GM19372 (cell line): ENCODE results near the gene UNC13B.

Experiments used
- ATAC-seq: cut with Tn5 transposase; IDR thresholded peaks from one replicate; pipeline ENCODE4 v1.9.1; 2021; ENCODE audit warnings: mild to moderate bottlenecking, low read depth, moderate library complexity; ENCODE audit not compliant: unreplicated experiment

The UNC13B gene

DNA sequence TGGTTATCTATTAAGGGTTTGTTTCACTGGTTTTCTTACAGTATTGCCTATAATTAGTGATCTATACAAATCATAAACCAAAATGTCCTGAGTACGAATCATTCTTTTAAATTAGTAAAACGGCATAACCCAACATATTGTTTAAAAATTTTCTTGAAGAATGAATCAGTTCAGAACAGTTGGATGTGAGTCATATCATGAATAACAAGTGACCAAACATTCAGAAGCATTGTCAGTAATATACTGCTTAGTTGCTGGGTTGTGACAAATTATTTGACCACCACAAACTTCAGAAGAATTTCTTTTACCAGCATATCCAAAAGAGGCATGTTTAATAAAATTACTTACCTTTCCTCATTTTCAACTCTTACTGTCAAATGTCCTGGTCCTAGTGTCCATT lies 111.2 kb downstream of the UNC13B start:
- ATAC-seq, result no peak

DNA sequence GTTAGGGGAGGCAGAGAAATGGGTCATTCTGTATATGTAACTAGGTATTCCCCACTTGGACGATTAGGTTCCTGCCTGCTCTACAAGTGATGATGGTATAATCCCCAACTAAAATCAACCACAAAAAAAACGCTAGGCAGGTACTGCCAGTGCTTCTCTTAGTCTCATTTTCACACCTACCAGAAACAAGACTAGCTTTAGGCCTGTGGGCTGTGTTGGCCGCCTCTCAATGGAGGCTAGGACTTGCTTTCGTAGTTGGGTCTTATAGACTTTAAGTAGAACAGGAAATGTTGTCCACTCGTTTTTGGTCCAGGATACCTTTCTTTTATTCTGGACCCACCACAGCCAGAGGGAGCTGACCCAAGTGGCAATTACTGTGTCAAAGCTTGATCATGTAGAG lies 111.8 kb downstream of the UNC13B start:
- ATAC-seq, result no peak

DNA sequence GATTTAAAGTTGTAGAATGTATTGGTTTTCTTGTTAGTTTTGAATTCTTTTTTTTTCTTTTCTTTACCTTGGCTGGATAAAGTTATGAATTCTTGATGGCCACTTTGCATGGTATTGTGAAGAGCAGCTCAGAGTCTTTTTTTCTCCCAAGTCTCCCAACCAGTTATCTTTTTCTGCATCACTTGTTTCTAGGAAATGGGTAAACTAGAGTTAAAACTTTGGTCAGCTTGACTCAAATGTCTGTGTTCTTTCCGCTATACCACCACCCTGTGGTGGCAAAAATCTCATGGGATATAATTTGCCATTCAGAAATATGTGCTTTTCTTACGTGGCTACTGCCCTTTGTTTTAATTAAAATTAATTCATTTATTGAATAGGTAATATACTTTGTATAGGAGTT lies 113.2 kb downstream of the UNC13B start:
- ATAC-seq, result no peak

DNA sequence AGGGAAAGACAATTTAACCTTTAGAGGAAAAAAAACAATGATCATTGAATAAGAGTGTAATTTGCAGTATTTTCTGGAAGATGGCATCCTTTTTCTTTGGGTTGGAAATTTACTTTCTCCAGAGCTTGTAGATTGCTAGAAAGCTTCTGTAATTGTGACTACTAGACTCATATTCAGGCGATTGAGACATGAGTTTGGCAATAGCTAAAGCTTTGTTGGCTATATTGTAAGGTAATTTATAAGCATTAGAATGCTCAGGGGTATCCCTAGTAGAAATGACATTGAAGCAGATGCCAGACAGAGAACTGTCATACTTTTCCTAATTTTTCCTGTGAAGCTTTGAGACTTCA lies 115.3 kb downstream of the UNC13B start:
- ATAC-seq, result no peak

DNA sequence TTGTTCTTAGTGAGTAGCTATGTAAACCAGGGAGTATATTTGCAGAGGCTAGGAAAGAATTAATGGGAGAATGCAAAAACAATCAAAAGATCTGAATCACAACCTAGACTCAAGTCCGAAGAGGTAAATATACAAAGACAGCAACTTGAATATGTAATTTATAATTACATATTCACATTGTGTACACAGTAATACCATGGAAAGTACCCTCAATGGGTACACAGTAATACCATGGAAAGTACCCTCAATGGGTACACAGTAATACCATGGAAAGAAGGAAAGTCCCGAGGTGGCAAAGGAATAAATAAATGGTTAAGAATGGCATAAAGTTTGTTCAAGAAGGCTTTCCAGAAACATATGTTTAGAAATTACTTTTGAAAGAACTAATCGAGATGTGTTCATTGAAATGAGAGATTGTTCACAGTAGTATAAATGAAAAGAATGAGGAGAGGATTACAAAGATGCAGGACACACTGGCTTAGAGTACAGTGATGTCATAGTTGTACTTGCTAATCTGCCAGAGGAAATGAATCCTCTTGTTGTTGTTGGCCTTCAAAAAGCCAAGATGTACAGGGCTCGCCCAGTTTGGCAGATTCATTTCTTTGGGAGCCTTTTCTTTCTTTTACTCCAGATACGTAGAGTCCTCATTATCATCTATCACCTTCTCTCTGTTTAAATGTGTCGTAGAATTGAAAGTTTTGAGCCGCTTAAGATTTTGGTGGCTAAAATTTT lies 116.0 kb downstream of the UNC13B start:
- no peak for ATAC-seq

DNA sequence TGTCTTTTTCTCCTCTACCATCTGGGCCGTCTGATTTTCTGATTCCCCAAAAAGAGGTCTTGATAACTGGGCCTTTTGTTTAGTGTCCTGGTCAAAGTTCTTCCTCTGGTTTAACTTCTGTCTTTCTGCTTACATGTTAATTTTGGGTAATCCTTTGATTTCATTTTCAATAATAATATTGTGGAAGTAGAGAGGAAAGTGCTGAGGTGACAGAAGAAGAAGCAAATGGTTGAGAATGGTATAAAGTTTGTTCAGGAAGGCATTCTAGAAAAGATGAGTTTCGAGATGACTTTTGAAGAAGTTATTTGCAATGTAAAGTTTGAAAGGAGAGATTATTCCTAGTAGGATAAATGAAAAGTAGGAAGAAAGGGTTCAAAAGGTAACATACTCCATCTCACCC lies 118.1 kb downstream of the UNC13B start:
- no peak for ATAC-seq

DNA sequence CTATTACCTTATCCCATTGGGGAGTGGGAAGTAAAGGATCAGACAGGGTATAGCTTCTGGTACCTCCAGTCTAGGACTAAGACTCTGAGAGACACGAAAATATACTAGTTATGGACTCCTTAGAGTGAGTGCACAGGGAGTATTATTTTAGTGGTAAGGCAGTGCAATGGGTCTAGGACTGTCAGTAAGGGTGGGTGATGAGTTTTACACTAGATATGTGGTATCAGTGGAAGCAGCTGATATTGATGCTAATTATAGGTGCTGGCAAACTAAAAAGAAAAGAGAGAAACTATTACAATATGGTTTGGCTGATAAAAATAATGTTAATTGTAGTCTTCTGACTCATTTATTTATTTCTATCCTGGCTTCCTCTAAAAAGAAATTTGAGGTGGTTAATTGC lies 118.6 kb downstream of the UNC13B start:
- ATAC-seq, result no peak

DNA sequence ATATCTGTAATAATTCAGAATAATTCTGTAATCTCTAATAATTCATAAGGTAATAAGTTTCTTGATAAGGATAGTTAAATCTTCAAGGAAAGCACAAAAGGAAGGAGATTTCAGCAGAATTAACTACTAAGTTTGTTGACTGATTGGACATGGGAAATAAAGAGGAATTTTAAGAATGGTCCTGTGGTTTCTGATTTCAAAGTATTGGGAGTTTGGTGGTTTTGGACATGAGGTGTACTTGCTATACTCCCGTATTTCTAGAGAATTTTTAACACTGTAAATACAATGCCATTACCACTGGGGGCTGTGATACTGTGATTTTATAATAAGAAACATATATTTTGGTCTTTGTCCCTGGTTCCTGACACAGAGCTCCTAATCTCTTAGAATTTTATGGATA lies 123.9 kb downstream of the UNC13B start:
- no peak for ATAC-seq

DNA sequence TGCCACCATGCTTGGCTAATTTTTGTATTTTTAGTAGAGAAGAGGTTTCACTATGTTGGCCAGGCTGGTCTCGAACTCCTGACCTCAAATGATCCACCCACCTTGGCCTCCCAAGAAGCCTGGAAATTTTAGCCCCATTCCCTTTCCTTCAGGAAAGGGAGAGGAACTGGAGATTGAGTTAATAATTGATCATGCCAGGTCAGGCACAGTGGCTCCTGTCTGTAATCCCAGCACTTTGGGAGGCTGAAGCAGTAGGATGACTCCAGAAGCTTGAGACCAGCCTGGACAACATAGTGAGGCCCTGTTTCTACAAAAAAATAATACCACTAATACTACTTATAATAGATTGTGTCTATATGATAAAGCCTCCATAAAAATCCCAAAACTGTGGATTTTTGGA lies 124.6 kb downstream of the UNC13B start:
- ATAC-seq, result no peak

DNA sequence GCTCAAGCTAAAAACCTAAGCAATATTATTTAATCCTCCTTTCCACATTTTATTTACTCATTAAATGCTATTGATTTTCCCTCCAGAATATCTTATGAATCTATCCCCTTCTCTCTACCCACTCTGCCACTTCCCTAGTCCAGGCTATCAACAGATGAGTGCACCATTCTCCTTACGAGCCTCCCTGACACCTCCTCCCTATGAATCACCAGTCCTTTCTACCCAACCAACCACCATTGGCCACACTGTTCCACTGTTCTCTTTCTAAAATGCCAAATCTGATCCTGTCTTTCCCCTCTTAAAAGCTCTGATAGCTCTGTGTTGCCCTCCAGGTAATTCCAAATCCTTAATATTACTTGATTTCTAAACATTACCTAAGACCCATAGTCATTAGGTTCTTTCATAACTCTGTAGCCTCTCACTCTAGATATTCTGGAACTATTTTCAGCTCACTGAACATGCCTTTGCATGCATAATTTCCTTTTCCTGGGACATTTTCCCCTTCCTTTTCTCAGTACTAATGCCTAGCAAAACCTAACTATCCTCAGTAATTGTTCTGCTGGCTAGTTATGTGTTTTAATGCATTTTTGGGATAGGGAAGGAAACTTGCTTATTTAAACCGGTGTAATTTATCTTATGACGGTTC lies 126.3 kb downstream of the UNC13B start:
- ATAC-seq, result no peak

DNA sequence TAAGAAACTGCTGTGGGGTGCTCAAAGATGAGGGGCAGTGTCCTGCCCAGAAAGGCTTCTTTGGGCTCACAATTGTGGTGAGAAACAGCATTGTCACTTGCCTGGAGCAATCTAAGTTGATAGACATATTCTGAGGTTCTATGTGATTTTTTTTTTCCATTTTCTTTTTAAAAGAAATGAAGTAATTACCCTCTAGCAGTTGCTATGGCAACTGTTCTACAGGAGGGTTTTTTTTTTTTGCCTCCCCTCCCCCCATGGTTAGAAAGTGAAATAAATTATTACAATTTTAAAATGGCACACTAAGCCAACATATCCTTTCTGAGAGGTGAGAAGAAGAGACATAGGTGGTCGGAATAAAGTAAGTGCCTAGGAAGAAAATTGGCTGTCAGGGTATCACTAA lies 127.0 kb downstream of the UNC13B start:
- ATAC-seq, result no peak

DNA sequence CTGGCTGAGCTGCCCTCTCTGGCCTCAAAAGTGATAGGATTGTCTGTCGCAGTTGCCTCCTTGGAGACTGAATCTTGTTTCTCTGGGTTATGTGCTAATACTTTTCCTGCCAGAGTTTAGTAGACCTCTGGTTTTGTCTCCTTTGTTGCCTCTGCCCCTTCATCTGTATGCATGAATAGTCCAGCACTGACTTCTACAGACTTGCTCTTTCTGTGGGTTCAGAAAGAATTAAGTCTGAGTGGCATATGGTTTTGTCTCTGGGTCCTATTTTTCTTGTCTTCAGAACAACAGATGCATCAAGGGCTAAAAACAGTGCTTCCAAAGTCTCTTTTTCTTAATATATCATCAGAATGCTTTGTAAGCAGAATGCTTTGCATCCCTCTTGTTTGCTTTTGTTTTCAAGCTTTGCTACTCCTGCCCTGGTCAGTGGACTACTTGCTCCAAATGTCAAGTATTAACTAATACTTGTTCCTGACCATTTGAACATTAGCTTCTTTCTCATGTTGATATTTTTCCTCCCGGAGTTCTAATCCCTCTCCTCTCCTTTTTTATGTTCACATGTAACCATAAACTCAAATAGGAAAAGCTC lies 131.7 kb downstream of the UNC13B start:
- no peak for ATAC-seq

DNA sequence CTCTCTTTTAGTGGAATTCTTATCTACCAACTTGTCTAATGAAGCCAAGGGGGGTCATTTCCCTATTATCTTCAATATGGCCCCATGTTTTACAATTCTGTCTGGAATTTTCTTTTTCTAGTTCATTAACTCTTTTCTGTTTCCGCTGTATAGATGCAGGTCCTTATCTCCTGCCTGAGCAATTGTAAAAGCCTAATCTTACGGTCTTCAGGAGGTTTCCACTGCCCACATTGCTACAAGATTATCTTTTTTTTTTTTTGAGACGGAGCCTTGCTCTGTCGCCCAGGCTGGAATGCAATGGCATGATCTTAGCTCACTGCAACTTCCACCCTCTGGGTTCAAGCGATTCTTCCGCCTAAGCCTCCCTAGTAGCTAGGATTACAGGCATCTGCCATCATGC lies 132.3 kb downstream of the UNC13B start:
- no peak for ATAC-seq

DNA sequence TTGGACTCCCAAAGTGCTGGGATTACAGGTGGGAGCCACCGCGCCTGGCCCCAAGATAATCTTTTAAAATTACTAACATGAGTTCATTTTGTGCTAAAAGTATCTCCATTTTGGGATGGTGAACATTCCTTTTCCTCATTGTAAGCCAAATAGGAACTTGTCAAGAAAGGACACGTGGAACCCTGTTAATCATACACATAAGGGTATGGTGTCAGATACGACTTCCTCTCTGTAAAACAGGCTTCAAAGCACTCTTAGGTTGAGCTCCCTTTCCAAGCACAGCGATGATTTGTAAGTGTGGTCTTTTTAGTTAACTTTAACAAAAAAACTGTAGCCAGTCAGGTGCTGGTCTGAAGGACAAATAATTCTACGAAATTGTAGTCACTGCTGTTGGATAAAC lies 132.7 kb downstream of the UNC13B start:
- ATAC-seq, result no peak

DNA sequence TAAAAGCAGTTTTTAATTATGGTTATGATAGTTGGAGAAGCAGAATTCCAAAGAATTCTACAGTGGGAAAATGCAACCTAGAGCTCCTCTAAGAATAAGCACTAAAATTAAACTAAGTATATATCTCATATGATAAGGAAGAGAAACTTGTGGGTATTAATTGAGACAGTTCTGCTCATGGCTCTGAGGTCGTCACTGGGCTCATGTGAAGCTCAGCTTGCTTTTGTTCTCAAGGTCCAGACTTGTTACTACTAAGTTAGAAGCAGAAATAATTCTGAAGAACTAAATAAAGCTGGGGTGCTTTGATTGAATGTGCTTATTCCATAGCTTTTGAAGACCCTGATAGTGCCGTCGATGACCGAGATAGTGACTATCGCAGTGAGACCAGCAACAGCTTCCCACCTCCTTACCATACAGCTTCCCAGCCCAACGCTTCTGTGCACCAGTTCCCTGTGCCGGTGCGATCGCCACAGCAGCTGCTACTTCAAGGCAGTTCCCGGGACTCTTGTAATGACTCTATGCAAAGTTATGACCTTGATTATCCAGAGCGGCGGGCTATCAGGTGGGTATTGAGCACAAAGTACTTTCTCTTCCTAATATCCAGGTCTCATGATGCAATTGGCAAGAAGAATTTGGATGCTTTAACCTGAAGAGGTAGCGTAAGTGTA lies 133.7 kb downstream of the UNC13B start:
- ATAC-seq, result no peak

DNA sequence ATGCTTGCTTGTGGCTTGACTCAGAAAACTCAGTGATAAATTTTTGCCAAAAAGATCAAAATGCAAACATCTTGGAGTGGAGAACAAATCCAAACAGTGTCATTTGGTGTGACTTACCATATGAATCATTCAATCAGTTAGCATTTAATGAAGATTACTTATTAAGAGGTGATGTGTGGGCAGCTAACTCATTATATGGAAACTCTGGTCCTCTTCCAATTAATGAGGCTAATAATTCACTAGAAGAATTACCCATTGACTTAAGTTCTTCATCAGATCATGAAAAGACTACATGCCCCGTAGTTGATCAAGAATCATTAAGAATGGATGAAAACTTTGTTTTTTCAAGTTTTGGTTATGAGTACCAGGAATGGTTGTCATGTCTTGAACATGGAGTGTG lies 141.8 kb downstream of the UNC13B start:
- ATAC-seq, result no peak

DNA sequence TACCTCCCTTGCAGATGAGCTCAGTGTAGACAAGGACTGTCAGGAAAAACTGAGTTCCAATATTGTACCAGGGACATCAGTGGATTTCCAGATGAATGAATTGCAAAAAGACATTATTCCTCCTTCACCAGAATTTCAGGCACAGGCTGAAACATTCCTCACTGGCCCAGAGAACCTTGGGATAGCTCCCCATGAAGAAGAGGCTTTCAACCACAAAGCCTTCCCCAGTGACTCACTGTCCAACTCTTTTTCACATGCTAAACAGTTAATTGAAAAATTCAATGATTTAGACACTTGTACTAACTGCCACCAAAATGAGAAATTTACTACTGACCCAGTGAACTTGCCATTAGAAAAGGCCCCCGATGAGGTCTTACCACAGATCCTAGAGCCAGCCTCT lies 144.5 kb downstream of the UNC13B start:
- ATAC-seq, result no peak

DNA sequence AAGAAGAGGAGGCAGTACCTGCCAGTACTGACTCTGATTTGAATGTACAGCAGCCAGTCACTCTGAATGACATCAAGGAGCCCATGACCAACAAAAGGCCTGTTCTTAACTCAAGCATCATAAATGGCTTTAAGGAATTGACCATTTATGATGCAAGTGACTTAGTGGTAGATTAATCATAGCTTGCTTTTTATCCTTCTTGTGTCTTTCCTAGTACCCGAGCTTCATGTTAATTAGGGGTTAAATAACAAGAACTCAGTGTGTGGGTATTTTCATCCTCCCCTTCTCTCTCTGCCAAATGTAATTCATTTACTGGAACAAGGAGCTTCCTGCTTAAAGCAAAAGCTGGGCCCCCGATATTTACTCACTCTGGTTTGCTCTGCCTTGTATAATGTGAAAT lies 146.5 kb downstream of the UNC13B start:
- ATAC-seq, result no peak

DNA sequence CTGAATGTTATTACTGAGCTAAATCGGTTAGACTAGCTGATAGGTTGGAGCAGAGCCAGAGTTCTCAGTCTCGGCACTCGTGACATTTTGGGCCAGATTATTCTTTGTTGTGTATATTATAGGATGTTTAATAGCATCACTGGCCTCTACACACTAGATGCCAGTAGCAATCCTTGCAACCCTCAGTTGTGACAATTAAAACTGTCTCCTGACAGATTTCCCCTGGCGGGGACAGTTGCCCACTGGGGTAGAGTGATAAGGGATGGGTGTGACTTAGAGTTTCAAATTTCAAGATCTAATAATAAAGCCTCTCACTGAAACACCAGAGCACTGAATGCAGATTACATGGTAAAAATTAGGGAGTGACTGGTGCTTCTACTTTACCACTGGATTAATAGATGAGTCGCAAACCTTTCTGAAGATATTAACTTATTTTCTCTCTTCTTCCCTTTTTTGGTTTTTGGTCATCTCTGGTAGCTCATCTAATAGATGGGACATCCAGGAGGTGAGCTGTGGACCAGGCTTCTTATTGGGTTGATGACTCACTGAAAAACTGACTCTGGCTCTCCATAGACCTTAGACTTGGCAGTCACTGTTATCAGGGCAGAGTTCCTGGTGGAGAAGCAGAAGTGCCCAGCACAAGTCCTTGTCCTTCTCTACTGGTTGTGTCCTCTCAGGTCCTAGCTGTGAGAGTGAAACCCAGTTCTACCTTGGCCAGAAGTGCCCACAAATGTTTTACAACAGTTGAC lies 150.3 kb downstream of the UNC13B start:
- no peak for ATAC-seq

DNA sequence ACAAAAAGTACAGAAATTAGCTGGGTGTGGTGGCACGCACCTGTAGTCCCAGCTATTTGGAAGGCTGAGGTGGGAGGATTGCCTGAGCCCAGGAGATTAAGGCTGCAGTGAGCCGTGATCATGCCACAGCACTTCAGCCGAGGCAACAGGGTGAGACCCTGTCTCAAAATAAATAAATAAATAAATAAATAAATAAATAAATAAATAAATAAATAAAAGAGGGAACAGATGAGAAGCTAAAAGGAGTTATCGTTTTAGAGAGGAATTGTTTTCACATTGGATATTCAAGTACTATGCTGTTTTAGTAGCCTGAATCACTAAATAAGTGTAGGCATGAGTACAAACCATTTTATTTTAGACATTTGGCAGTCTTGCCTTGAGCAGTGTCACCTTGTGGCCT lies 151.7 kb downstream of the UNC13B start:
- ATAC-seq, result no peak

DNA sequence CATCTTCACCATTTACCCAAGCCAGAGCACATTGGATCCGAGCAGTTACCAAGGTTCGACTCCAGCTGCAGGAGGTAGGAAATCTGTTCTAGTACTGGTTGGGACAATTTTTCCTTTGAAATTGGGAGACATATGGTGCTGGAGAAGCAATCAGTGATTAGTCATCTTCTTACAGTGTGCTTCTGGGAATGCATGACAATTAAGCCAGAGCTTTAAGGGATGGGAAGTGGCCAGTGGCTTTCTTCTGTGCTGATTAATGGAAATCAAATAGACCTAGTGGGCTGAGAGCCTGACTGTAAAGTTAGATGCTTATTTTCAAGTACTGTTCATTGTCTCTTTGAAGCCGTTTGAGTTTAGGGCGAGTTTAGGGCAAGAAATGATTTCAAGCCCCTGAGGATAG lies 152.1 kb downstream of the UNC13B start:
- no peak for ATAC-seq
